HepG2 (cell line): ENCODE measurements around the gene C14orf119. TPM values are rescaled to one million over a fixed set of nuclear protein-coding genes. Genes with fewer than 3 reads are reported as not detected.

ENCODE experiments used
- BRF2 ChIP-seq: sonication (generic); formaldehyde crosslinking; IDR thresholded peaks from 2 replicates; pipeline ENCODE4 v1.8.1; 2022; ENCODE audit warnings: mild to moderate bottlenecking, missing genetic modification reagents
- CSRNP1 ChIP-seq: sonication (generic); formaldehyde crosslinking; IDR thresholded peaks from 2 replicates; pipeline ENCODE4 v1.8.1; 2023; ENCODE audit warnings: mild to moderate bottlenecking, missing genetic modification reagents
- DMAP1 ChIP-seq: IDR thresholded peaks from 2 replicates; pipeline ENCODE4 v1.6.1; 2016
- HINFP ChIP-seq: sonication (generic); formaldehyde crosslinking; IDR thresholded peaks from 2 replicates; pipeline ENCODE4 v1.4.0; 2020; ENCODE audit warnings: low read depth, mild to moderate bottlenecking, missing genetic modification reagents
- HNRNPL ChIP-seq: fragments of 200-400 bp; formaldehyde crosslinking; IDR thresholded peaks from 2 replicates; pipeline ENCODE4 v1.6.1; 2017; ENCODE audit warnings: mild to moderate bottlenecking, low read depth, low read length
- MAF1 ChIP-seq: sonication (generic); formaldehyde crosslinking; IDR thresholded peaks from 2 replicates; pipeline ENCODE4 v1.5.0; 2020; ENCODE audit warnings: missing genetic modification reagents, borderline replicate concordance
- NFAT5 ChIP-seq: sonication (generic); formaldehyde crosslinking; IDR thresholded peaks from 2 replicates; pipeline ENCODE4 v1.4.0; 2020; ENCODE audit warnings: missing genetic modification reagents
- NR2F6 ChIP-seq, 2 experiments: IDR thresholded peaks; 2 replicates each; pipeline ENCODE4 v1.6.1; 2016; ENCODE audit warnings: antibody characterized with exemption in 1 of 2, mild to moderate bottlenecking in 1 of 2
- PHB2 ChIP-seq: fragments of 450-650 bp; IDR thresholded peaks from 2 replicates; pipeline ENCODE4 v1.6.1; 2018; ENCODE audit not compliant: partially characterized antibody
- RBAK ChIP-seq: sonication (generic); formaldehyde crosslinking; IDR thresholded peaks from 2 replicates; pipeline ENCODE4 v1.5.1; 2020; ENCODE audit warnings: mild to moderate bottlenecking, missing genetic modification reagents
- SOX5 ChIP-seq: IDR thresholded peaks from 2 replicates; pipeline ENCODE4 v1.6.1; 2016; ENCODE audit warnings: borderline replicate concordance
- ZC3H13 ChIP-seq: sonication (generic); formaldehyde crosslinking; IDR thresholded peaks from 2 replicates; pipeline ENCODE4 v1.8.1; 2023; ENCODE audit warnings: mild to moderate bottlenecking, missing genetic modification reagents, moderate library complexity
- ZFP90 ChIP-seq: sonication (generic); formaldehyde crosslinking; IDR thresholded peaks from 2 replicates; pipeline ENCODE4 v1.8.0; 2022; ENCODE audit warnings: missing genetic modification reagents, mild to moderate bottlenecking, inconsistent platforms, borderline replicate concordance
- ZNF24 ChIP-seq: fragments of 450-650 bp; IDR thresholded peaks from 2 replicates; pipeline ENCODE4 v1.6.1; 2017; ENCODE audit warnings: antibody characterized with exemption, mild to moderate bottlenecking
- ZNF503 ChIP-seq: sonication (generic); formaldehyde crosslinking; IDR thresholded peaks from 2 replicates; pipeline ENCODE4 v1.4.0; 2020; ENCODE audit warnings: missing genetic modification reagents
- ZNF75D ChIP-seq: sonication (generic); formaldehyde crosslinking; IDR thresholded peaks from 2 replicates; pipeline ENCODE4 v1.8.1; 2023; ENCODE audit warnings: missing genetic modification reagents, mild to moderate bottlenecking, borderline replicate concordance
- ZSCAN29 ChIP-seq: sonication (generic); formaldehyde crosslinking; conservative IDR thresholded peaks from 2 replicates; pipeline ENCODE4 v1.4.0; 2020; ENCODE audit warnings: mild to moderate bottlenecking, missing genetic modification reagents
- polyA plus RNA-seq, 8 experiments: library from polyadenylated mRNA; depleted of rRNA in 3 of 8; stranded (reverse) in 7 of 8; unstranded in 1 of 8; fragments of >200 nt; fragmentation: Illumina TruSeq in 4 of 8; extraction: Trizol in 4 of 8; gene quantifications; 2 replicates each; pipeline versions ENCODE4 v1.2.1 to v1.2.3, GENCODE V29; 2011 to 2016; ENCODE audit warnings: low read depth in 4 of 8, missing spikeins in 1 of 8, mixed read lengths in 1 of 8; ENCODE audit not compliant: insufficient read depth in 1 of 8
- total RNA-seq, 5 experiments: library from RNA; depleted of rRNA; stranded (reverse); fragments of >200 nt; fragmentation: Illumina TruSeq; extraction: Trizol; gene quantifications; 2 replicates each; pipeline ENCODE4 v1.2.3, GENCODE V29; 2016; ENCODE audit warnings: low read depth in 1 of 5

The C14orf119 gene
- total and polyA plus RNA-seq, 2 of the 13 experiments (the other 11 are each of a cell fraction or from before 2014, with no cell fraction given): 117 to 206 TPM

GRCh38 chr14:23071244-23071920 is 23.9 kb upstream of the C14orf119 start (continued):
- no peak; the same call in 1 of the 2 replicates for TF ChIP-seq RBAK (CRISPR knock-in tag)
- peak; percentile 56 for TF ChIP-seq SOX5 (CRISPR knock-in tag)
- peak; percentile 88; the same call in 1 of the 2 replicates for TF ChIP-seq BRF2
- 0 out of 2 replicates have a peak, but pooled peaks have one; percentile 22 for TF ChIP-seq NFAT5 (CRISPR knock-in tag)
- 0 out of 2 replicates have a peak, but pooled peaks have one; percentile 31 for TF ChIP-seq HNRNPL
- peak; percentile 80; the same call in 1 of the 2 replicates for TF ChIP-seq DMAP1
- peak; percentile 27 for TF ChIP-seq ZSCAN29
- TF ChIP-seq ZNF75D (CRISPR knock-in tag): 0 out of 2 replicates have a peak, but pooled peaks have one; percentile 78
- peak; percentile 90; the same call in 1 of the 2 replicates for TF ChIP-seq ZC3H13
- no peak for TF ChIP-seq NR2F6 (IDR thresholded peaks at IDR 0.05)
- peak; percentile 58; the same call in 1 of the 2 replicates for TF ChIP-seq NR2F6 (CRISPR knock-in tag; IDR thresholded peaks at IDR 0.05)
- peak; percentile 39; the same call in 1 of the 2 replicates for TF ChIP-seq HINFP (CRISPR knock-in tag)
- TF ChIP-seq PHB2: no peak
- no peak for TF ChIP-seq MAF1 (CRISPR knock-in tag)
- TF ChIP-seq ZFP90 (CRISPR knock-in tag): peak; percentile 45; the same call in 1 of the 2 replicates
- TF ChIP-seq ZNF503 (CRISPR knock-in tag): no peak; the same call in 1 of the 2 replicates
- peak; percentile 91 for TF ChIP-seq CSRNP1 (CRISPR knock-in tag)
- no peak for TF ChIP-seq ZNF24
